K562 (cell line): ENCODE measurements around the gene PIK3C2B. TPM values are rescaled to one million over a fixed set of nuclear protein-coding genes. Genes with fewer than 3 reads are reported as not detected.
A peak's percentile ranks its signal among the peaks of the same experiment; 100 is the strongest.

Experiments
- E2F3 ChIP-seq: fragments of 250-450 bp; sonication (Bioruptor Pico); IDR thresholded peaks from 2 replicates; pipeline ENCODE4 v1.4.0; 2020; ENCODE audit warnings: mild to moderate bottlenecking
- FOXA3 ChIP-seq, 2 experiments: fragments of 450-650 bp in 1 of 2; sonication (generic) in 1 of 2; formaldehyde crosslinking; IDR thresholded peaks in 1 of 2; conservative IDR thresholded peaks in 1 of 2; 2 replicates each; pipeline versions ENCODE4 v1.4.0 to v1.8.0; 2020 to 2022; ENCODE audit warnings: mild to moderate bottlenecking in 2 of 2, missing genetic modification reagents in 1 of 2
- HMG20B ChIP-seq: fragments of 250-450 bp; sonication (Bioruptor Pico); IDR thresholded peaks from 2 replicates; pipeline ENCODE4 v1.5.0; 2021; ENCODE audit warnings: mild to moderate bottlenecking
- HNRNPLL ChIP-seq: fragments of 200-400 bp; formaldehyde crosslinking; IDR thresholded peaks from 2 replicates; pipeline ENCODE4 v1.6.1; 2017; ENCODE audit warnings: low read length, low read depth, mild to moderate bottlenecking; ENCODE audit not compliant: poor library complexity, severe bottlenecking
- MTA3 ChIP-seq: fragments of 450-650 bp; formaldehyde crosslinking; IDR thresholded peaks from 2 replicates; pipeline ENCODE4 v1.6.1; 2017; ENCODE audit warnings: mild to moderate bottlenecking, borderline replicate concordance
- MYNN ChIP-seq, 2 experiments: sonication (generic); formaldehyde crosslinking in 1 of 2; IDR thresholded peaks; 2 replicates each; pipeline versions ENCODE4 v1.5.0 to v1.6.1; 2016 to 2020; ENCODE audit warnings: antibody characterized with exemption in 1 of 2, missing genetic modification reagents in 1 of 2
- PHF20 ChIP-seq: fragments of 450-650 bp; IDR thresholded peaks from 2 replicates; pipeline ENCODE4 v1.6.1; 2018; ENCODE audit not compliant: partially characterized antibody
- POLR3G ChIP-seq: IDR thresholded peaks from 2 replicates; pipeline ENCODE4 v1.6.1; 2011; ENCODE audit not compliant: insufficient read length, insufficient replicate concordance; ENCODE audit errors: extremely low read depth
- RBM39 ChIP-seq: fragments of 200-400 bp; formaldehyde crosslinking; optimal IDR thresholded peaks from 2 replicates; pipeline ENCODE3; 2018; ENCODE audit warnings: low read depth, low read length
- RNF2 ChIP-seq: sonication (generic); IDR thresholded peaks from 2 replicates; pipeline ENCODE4 v1.6.1; 2016
- ZC3H8 ChIP-seq: fragments of 450-650 bp; IDR thresholded peaks from 2 replicates; pipeline ENCODE4 v1.6.1; 2017
- ZNF212 ChIP-seq: fragments of 450-650 bp; formaldehyde crosslinking; IDR thresholded peaks from 2 replicates; pipeline ENCODE4 v1.4.0; 2020; ENCODE audit warnings: mild to moderate bottlenecking
- ZNF384 ChIP-seq: IDR thresholded peaks from 2 replicates; pipeline ENCODE4 v1.6.1; 2012; ENCODE audit warnings: low read depth, low read length, improper control_type of control experiment
- ZNF584 ChIP-seq: fragments of 200-800 bp; sonication (Bioruptor generic); IDR thresholded peaks from 2 replicates; pipeline ENCODE4 v1.6.1; 2016; ENCODE audit warnings: low read depth, mild to moderate bottlenecking, missing genetic modification characterization, missing compliant biosample characterization
- ZZZ3 ChIP-seq: fragments of 450-650 bp; IDR thresholded peaks from 2 replicates; pipeline ENCODE4 v1.6.1; 2016; ENCODE audit warnings: antibody characterized with exemption, mild to moderate bottlenecking, moderate library complexity
- polyA plus RNA-seq, 8 experiments: library from polyadenylated mRNA; depleted of rRNA in 4 of 8; stranded (reverse) in 5 of 8; unstranded in 3 of 8; fragments of >200 nt; fragmentation: Nextera tagmentation in 2 of 8; fragmentation: Illumina TruSeq in 1 of 8; extraction: Ambion mirVana in 2 of 8; extraction: Trizol in 1 of 8; gene quantifications; 2 replicates each; pipeline versions ENCODE4 v1.2.1 to v1.2.3, GENCODE V29; 2011 to 2014; ENCODE audit warnings: inconsistent platforms in 1 of 8, missing spikeins in 1 of 8
- total RNA-seq, 7 experiments: library from RNA; depleted of rRNA in 6 of 7; stranded (reverse); fragments of >200 nt in 6 of 7; fragmentation: Illumina TruSeq in 2 of 7; extraction: Trizol in 2 of 7; gene quantifications; 2 replicates each; pipeline versions ENCODE4 v1.2.1 to v1.2.3, GENCODE V29; 2011 to 2021; ENCODE audit warnings: low replicate concordance in 1 of 7
- TF ChIP-seq, protein P1 (sequence below): fragments of 450-650 bp; IDR thresholded peaks from 2 replicates; pipeline ENCODE4 v1.7.0; 2016; ENCODE audit warnings: borderline replicate concordance
- TF ChIP-seq, protein P2 (sequence below): sonication (generic); formaldehyde crosslinking; IDR thresholded peaks from 2 replicates; pipeline ENCODE4 v1.8.0; 2022; ENCODE audit warnings: missing genetic modification reagents, mild to moderate bottlenecking, borderline replicate concordance
- TF ChIP-seq, protein P3 (sequence below): sonication (generic); IDR thresholded peaks from 2 replicates; pipeline ENCODE4 v1.6.1; 2016
- TF ChIP-seq, protein P4 (sequence below): fragments of 450-650 bp; IDR thresholded peaks from 2 replicates; pipeline ENCODE4 v1.6.1; 2018; ENCODE audit not compliant: partially characterized antibody
- TF ChIP-seq, protein P5 (sequence below): fragments of 250-450 bp; sonication (Bioruptor Pico); IDR thresholded peaks from 2 replicates; pipeline ENCODE4 v1.8.0; 2021; ENCODE audit warnings: borderline replicate concordance, mild to moderate bottlenecking, moderate library complexity; ENCODE audit not compliant: poor library complexity, severe bottlenecking

Gene PIK3C2B
- total and polyA plus RNA-seq, 9 of the 15 experiments (the other 6 are each of a cell fraction or from before 2014, with no cell fraction given) = 0.10 to 2.9 (median 0.72) TPM

DNA sequence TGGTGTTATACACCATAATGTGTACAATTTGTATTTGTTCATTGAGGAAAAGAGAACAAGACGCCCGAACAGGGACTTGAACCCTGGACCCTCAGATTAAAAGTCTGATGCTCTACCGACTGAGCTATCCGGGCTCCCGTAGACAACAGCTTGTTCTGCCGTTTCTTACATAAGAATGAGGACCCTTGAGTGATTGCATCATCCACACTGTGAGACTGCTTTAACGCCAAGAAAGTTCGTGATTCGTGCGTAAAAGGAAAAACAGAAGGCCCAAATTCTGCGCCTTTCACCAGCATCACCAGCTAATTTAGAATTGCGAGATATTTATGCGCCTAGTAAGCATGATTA lies 12.3 kb upstream of the PIK3C2B start (continued):
- TF ChIP-seq E2F3 (CRISPR knock-in tag) (no peak), ZNF212 (CRISPR knock-in tag) (no peak), ZC3H8 (no peak), MYNN (IDR thresholded peaks at IDR 0.05) (no peak), MYNN (CRISPR knock-in tag; IDR thresholded peaks at IDR 0.05) (no peak), FOXA3 (CRISPR knock-in tag; conservative IDR thresholded peaks at IDR 0.05 in 1 of 2, IDR thresholded peaks at IDR 0.05 in 1 of 2) (peak in 1 of 2 experiments; percentile 2; a peak in 1 of 4 replicates), ZNF584 (CRISPR knock-in tag) (peak; percentile 27; the same call in 1 of the 2 replicates), RNF2 (peak; percentile 93), MTA3 (peak; percentile 92), POLR3G (peak; percentile 65), ZNF384 (no peak), RBM39 (no peak), PHF20 (peak; percentile 21), HNRNPLL (no peak), HMG20B (CRISPR knock-in tag) (no peak), ZZZ3 (0 out of 2 replicates have a peak, but pooled peaks have one; percentile 58)
- TF ChIP-seq, protein P1, sequence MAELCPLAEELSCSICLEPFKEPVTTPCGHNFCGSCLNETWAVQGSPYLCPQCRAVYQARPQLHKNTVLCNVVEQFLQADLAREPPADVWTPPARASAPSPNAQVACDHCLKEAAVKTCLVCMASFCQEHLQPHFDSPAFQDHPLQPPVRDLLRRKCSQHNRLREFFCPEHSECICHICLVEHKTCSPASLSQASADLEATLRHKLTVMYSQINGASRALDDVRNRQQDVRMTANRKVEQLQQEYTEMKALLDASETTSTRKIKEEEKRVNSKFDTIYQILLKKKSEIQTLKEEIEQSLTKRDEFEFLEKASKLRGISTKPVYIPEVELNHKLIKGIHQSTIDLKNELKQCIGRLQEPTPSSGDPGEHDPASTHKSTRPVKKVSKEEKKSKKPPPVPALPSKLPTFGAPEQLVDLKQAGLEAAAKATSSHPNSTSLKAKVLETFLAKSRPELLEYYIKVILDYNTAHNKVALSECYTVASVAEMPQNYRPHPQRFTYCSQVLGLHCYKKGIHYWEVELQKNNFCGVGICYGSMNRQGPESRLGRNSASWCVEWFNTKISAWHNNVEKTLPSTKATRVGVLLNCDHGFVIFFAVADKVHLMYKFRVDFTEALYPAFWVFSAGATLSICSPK = no peak
- TF ChIP-seq, protein P2, sequence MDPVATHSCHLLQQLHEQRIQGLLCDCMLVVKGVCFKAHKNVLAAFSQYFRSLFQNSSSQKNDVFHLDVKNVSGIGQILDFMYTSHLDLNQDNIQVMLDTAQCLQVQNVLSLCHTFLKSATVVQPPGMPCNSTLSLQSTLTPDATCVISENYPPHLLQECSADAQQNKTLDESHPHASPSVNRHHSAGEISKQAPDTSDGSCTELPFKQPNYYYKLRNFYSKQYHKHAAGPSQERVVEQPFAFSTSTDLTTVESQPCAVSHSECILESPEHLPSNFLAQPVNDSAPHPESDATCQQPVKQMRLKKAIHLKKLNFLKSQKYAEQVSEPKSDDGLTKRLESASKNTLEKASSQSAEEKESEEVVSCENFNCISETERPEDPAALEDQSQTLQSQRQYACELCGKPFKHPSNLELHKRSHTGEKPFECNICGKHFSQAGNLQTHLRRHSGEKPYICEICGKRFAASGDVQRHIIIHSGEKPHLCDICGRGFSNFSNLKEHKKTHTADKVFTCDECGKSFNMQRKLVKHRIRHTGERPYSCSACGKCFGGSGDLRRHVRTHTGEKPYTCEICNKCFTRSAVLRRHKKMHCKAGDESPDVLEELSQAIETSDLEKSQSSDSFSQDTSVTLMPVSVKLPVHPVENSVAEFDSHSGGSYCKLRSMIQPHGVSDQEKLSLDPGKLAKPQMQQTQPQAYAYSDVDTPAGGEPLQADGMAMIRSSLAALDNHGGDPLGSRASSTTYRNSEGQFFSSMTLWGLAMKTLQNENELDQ (CRISPR knock-in tag) = no peak
- TF ChIP-seq, protein P3, sequence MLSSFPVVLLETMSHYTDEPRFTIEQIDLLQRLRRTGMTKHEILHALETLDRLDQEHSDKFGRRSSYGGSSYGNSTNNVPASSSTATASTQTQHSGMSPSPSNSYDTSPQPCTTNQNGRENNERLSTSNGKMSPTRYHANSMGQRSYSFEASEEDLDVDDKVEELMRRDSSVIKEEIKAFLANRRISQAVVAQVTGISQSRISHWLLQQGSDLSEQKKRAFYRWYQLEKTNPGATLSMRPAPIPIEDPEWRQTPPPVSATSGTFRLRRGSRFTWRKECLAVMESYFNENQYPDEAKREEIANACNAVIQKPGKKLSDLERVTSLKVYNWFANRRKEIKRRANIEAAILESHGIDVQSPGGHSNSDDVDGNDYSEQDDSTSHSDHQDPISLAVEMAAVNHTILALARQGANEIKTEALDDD = no peak
- TF ChIP-seq, protein P4, sequence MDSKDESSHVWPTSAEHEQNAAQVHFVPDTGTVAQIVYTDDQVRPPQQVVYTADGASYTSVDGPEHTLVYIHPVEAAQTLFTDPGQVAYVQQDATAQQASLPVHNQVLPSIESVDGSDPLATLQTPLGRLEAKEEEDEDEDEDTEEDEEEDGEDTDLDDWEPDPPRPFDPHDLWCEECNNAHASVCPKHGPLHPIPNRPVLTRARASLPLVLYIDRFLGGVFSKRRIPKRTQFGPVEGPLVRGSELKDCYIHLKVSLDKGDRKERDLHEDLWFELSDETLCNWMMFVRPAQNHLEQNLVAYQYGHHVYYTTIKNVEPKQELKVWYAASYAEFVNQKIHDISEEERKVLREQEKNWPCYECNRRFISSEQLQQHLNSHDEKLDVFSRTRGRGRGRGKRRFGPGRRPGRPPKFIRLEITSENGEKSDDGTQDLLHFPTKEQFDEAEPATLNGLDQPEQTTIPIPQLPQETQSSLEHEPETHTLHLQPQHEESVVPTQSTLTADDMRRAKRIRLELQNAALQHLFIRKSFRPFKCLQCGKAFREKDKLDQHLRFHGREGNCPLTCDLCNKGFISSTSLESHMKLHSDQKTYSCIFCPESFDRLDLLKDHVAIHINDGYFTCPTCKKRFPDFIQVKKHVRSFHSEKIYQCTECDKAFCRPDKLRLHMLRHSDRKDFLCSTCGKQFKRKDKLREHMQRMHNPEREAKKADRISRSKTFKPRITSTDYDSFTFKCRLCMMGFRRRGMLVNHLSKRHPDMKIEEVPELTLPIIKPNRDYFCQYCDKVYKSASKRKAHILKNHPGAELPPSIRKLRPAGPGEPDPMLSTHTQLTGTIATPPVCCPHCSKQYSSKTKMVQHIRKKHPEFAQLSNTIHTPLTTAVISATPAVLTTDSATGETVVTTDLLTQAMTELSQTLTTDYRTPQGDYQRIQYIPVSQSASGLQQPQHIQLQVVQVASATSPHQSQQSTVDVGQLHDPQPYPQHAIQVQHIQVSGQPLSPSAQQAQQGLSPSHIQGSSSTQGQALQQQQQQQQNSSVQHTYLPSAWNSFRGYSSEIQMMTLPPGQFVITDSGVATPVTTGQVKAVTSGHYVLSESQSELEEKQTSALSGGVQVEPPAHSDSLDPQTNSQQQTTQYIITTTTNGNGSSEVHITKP = no peak
- TF ChIP-seq, protein P5, sequence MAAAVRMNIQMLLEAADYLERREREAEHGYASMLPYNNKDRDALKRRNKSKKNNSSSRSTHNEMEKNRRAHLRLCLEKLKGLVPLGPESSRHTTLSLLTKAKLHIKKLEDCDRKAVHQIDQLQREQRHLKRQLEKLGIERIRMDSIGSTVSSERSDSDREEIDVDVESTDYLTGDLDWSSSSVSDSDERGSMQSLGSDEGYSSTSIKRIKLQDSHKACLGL (CRISPR knock-in tag) = no peak
